HG03025 (cell line): Measurements from ENCODE around the gene STK33.

Source experiments
- ATAC-seq: cut with Tn5 transposase; IDR thresholded peaks from one replicate; pipeline ENCODE4 v1.9.1; 2021; ENCODE audit warnings: mild to moderate bottlenecking, moderate library complexity; ENCODE audit not compliant: unreplicated experiment, low FRiP score

STK33 gene

DNA sequence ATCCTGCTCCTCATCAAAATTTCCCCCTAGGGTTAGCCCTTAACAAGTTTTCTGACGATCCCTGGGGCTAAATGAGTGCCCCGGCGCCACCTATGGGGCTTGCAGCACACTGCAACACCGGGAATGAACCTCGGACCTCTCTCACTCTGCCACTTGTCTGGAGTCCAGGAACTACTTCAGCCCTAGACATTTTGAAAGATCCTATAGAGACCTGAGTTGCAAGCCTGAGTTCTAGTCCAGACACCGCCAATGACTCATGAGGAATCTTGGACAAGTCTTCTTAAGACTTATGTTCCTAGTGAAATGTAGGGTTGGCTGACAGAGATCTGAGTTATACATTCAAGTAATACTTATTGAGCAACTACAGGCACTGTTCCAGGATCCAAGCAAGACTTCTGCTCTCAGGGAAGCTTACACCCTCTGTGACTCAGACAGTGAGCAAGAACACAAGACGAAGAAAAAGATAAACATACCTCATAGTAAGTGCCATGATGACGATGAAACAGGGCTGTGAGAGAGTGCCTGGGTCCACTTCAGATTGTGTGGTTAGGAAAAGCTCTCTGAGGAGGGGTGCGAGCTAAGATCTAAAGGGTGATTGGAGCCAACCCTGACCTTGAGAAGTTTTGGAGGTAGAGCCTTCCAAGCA, 10.2 kb upstream of the STK33 start:
- peak; percentile 53 for ATAC-seq

DNA sequence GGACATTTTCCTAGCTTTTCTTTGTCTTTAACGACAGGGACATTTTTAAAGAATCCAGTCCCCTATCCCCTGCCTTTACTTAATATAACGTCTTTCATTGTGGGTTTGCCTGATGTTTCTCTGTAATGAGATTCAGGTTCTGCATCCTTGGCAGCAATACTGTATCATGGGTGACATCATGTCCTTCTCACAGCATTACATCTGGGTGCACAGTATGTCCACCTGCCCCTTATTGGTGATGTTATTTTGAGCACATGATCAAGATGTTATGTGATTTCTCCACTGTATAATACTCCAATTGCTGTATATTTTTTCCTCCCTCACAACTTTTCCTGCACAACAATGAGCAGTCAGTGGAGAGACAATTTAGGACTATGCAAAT, 9.7 kb upstream of the STK33 start:
- ATAC-seq: no peak

DNA sequence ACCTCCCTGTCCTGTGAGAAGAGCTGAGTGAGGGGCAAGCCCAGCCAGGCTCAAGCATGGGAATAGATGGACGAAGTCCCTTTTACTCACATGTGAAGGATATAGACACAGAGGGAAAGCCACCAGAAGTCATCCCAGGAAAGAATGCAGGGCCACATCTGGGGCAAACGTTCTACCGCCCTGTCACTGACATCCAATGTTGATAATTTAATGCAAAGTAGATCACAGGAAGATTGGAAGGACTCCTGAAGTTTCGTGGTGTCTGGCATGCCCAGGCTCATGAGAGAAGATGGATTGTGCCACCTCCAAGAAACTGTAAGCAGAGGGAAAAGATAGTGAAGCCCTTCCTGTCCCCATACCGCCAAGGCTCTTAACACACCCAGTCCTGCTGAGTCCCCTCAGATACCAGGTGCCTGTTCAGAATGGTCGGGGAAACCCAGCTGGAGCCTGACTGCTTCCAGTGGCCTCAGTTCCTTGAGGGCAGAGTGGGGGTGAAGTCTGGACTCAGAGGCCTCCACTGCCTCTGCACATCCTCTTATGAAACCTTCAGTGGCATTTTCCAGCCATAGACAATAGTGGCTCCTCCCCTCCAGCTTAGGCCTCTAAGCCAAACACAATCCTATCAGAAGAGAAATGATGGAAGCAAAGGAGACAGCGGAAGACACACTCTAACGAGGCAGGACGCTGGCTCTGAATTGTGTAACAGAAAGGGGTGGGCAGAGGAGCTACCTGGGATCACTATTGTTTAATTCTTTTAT, 7.5 kb upstream of the STK33 start:
- no peak for ATAC-seq

DNA sequence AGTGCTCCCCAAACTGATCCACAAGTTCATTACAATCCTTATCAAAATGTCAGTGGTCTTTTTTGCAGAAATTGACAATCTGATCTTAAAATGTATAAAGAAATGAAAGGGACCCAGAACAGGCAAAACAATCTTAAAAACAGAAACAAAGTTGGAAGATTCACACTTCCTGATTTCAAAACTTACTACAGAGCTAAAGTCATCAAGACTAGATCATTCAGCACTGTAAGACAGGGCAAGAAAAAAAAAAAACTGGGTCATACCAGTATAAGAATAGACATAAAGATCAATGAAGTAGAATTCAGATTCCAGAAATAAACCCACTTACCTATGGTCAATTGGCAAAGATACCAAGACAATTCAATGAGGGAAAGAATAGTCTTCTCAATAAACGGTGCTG, 4.5 kb upstream of the STK33 start:
- no peak for ATAC-seq

DNA sequence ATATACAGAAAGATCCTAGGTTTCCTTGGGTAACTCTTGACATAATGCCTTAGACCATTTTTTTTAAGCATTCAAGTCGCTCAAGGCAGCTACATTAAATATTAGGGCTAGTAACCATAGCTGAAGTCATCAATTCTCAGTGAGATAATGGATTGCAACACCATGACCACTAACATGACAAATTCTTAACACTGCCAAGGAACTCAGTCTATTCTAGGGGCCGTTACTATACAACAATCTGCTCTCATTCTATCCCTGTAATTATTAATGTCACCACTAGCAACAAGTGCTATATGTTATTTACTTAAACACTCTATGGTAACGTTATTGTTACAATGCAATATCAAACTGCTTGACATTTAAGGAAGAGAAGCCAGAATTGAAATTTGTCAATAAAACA, 3.2 kb upstream of the STK33 start:
- ATAC-seq: no peak

DNA sequence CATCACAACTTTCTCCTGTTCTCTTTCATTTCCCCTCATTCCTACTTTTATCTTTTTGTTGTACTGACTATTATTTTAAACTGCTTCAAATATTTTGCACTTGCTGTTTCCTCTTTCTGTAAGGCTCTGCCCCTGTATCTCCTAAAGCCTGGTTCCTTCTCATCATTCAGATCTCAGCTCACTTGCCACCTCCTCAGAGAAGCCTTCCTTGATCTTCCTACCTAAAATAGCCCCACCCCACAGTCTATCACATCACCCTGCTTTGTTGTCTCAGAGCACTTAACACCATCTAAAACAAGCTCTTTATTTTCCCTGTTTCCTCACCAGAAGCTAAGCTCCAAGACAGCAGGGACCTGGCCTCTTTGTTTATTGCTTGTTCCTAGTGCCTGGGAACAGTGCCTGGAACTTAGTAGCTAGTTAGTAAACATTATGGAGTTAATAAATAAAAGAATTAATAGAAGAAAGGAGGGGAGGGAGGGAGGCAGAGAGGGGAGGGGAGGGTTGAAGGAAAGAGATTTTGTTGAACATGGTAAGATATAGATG, 2.5 kb upstream of the STK33 start:
- ATAC-seq: no peak

DNA sequence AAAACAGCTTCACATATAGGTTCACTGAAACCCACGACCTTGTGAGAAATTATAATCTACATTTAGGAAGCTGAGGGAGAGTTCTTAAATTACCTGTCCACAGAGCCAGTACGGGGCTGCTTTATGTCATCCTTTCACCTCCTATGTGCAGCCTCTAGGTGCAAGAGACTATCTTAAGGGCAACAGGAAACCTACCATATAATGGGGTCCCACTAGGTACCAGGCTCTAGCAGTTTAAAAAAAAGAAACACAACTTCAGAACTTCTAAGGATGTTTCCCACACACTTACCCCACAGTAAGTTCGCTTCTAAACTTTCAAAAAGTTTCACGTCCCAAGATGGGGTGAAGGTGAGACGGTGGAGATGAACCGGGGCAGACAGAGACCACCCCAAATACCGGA, 573 bp downstream of the STK33 start:
- no peak for ATAC-seq

DNA sequence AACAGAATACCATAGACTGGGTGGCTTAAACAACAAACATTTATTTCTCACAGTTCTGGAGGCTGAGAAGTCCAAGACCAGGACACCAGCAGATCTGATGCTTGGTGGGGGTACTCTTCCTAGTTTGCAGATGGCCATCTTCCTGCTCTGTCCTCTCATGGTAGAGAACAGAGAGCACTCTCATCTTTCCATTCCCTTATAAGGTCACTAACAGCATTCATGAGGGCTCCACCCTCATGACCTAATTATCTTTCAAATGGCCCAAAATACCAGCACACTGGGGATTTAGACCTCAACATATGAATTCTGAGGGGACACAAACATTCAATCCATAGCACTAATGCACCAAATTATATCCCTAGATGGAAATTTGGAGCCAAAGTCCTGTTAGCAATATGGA, 6.1 kb downstream of the STK33 start:
- ATAC-seq: no peak

DNA sequence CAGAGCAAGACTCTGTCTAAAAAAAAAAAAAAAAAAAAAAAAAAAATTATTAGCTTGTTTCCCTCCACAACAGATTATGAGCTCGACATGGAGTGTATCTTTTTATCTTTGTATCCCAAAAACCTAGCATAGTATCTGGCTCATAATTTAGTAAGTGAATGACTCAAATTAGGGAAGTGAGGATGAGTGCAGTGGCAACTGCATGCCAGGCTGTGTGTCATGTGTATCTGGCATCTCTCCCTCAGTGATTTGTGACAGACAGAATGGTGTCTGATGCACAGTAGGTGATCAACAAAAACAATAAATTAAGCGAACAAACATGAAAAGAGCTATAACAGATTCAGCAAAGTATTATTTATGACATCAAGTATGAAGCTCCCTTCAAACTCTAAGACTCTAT, 7.2 kb downstream of the STK33 start:
- ATAC-seq: no peak

DNA sequence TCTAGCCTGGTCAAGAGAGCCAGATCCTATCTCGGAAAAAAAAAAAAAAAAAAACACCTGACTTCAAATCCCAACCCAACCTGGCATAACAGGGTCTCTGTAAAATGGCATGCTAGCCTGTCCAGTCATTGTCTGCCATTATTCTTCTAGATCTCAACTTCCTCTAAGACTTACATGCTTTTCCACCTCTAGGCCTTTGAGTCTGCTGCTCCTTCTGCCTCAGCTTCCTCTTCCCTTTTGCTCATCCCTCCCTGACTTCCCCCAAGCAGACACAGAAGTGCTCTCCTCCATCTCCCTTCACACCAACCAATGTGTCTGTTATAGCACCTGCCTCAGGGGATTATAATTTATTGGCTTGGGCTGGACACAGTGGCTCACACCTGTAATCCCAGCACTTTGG, 7.8 kb downstream of the STK33 start:
- ATAC-seq: no peak

DNA sequence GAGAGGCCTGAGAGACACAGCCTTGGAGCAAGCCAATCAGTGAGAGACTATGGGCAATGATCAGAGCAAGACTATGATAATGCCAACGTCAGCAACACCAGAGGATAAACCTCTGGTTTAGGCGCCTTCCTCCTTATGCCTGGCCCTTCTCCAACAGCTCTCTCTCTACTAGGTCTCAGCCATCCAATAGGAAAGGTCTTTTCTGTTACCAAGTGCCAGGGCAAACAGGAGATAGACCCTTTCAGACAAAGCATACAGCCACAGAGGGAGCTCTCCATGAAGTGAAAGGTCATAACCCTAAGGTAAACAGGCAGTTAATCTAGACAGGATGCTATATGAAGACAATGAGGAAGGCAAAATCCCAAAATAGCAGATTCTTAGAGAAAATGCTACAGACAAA, 9.5 kb downstream of the STK33 start:
- ATAC-seq: no peak

DNA sequence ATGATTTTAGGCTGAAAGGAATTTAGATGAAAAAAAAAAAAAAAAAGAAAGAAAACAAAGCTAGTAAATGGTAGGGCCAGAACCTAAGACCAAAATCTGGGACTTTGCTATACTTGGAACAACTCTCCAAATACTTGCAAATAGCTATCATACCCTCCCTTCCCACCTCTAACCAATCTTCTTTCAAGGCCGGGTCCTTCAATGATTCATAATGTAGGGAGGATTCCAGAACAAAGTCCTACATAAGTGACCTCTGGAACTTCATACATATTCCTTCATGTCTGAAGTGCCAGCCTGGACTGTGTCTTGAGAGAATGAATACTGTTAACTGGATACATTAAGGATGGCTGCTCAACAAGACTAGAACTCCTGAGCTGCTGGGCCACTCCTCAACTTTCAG, 9.9 kb downstream of the STK33 start:
- ATAC-seq: no peak

DNA sequence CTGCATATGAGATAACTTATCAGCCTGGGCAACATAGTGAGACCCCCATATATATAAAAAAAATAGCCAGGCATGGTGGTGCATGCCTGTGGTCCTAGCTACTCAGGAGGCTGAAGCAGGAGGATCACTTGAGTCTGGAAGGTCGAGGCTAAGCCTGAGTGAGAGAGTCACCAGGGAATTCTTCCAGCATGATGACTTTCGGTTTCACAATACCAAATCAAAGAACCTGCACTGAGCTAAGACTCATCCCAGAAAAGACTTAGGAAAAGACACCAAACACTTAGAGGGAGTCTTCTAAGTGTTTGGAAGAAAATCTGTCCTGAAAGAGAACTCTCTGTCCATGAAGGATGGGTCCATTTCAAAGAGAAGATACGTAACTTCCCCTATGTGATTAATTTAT, 12.7 kb downstream of the STK33 start:
- no peak for ATAC-seq

DNA sequence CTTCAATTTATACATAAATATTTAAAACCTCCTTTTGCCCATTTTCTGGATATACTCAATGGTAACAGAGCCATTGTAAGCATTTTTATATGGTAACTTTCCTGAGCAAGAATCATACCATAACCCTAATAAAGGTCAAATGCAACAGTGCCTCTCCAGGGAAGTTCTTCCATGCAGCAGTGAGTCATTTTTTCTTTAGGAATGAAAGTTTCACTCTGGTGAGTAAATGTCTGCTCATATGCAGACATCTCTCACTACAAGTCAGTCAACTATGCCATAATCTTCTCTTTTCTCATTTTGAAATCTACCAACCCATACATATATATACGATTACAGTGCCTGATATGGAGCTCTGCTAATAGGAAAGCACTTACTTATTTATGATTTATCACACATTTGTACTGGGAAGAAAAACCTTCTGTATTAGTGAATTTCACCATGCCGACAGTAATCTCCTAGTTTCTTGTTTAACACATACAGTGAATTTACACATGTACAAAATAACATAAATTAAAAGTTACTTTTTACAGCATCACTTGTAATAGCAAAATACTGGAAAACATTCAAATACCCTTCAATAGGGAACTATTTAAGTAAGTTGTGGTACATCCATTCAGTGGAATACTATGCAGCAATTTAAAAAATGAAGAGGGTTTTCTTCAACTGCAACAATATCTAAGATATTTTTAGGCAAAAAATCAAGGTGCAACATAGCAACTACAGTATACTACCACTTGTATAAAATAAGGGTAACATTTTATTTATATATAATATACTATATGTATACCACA, 16.0 kb downstream of the STK33 start:
- ATAC-seq: no peak

DNA sequence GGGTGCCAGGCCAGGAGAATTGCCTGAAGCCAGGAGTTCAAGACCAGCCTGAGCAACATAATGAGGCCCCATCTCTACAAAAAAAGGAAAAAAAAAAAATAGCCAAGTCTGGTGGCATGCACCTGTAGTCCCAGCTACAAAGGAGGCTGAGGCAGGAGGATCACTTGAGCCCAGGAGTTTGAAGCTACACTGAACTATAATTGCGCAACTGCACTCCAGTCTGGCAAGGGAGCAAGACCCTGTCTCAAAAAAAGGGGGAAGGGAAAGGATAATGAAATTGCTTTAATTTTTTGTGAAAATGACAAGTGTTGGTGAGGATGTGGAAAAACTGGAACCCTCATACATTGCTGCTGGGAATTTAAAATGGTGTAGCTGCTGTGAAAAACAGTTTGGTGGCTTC, 19.2 kb downstream of the STK33 start:
- no peak for ATAC-seq

DNA sequence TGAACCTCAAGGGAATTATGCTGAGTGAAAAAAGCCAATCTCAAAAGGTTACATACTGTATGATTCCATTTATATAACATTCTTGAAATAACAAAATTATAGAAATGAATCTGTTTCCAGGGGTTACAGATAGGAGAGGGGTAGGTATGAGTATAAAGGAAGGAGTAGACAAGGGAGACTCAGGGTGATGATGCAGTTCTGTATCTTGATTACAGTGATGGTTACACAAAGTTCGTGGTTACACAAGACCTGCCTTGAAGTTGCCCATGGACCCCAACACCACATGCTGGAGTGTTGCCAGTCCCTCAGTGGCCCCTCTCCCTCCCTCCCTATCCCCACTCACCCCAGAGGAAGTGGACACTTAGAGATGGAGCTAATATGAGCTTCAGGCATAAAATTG, 20.3 kb downstream of the STK33 start:
- ATAC-seq: no peak

DNA sequence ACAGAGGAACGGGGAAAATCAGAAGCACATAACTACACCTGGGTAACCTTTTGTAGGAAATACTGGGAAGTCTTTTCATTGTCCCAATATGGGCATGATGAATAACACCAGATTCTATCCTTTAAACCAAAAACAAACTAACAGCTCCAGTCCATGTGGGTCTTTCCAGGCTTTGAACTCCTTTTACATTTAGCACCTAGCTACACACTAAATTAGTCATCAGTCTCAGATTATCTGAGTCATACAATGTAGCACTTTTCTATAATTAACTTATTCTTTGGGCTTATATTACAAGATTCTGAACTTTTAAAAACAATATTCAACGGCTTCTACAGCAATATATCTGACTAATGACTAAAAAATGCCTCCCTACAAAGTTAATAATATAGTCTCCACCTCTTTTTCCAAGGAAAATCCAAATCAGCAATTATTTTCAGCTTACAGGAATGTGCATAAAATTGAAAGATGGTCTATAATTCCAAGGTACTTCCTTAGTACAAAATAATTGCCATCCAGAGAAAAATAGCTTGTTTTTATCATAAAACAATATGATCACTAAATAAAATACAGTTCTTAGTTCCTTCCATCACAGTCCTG, 26.3 kb downstream of the STK33 start:
- ATAC-seq: no peak

DNA sequence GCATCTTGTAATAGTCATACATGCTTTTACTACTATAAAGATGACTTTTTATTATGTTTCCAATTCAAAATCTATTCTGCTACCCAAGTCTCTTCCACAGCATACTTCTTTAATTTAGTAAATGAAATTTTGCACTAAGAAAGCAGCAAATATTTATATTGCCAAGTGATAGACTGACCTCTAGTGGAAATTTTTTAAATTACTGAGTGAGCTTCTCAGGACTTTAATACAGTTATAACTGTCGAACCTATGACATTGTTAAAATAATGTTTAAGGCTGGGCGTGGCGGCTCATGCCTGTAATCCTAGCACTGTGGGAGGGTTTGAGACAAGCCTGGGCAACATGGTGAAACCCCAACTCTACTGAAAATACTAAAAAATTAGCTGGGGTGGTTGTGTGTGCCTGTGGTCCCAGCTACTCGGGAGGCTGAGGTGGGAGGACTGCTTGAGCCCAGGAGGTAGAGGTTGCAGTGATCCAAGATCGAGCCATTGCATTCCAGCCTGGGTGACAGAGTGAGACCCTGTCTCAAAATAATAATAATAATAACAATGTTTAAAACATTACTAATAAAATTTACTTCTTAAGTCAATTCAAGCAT, 27.3 kb downstream of the STK33 start:
- no peak for ATAC-seq

DNA sequence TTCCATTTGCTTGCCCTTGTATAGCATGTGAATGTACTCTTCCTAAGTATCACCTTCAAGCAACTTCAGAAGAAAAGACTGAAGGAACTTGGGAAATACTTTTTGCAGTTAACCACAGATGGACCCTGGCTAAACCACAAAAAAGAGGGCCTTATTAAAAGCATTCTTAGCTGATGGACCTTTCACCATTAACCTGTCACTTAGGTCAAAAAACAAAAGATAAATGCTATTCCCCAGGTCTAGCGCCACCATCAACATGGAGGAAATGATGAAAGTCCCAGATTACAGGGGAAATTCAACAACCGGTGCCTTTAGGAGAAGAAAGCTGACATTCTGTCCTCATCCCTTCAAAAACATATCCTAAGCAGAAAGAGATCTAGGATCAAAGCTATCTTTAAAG, 29.5 kb downstream of the STK33 start:
- no peak for ATAC-seq

DNA sequence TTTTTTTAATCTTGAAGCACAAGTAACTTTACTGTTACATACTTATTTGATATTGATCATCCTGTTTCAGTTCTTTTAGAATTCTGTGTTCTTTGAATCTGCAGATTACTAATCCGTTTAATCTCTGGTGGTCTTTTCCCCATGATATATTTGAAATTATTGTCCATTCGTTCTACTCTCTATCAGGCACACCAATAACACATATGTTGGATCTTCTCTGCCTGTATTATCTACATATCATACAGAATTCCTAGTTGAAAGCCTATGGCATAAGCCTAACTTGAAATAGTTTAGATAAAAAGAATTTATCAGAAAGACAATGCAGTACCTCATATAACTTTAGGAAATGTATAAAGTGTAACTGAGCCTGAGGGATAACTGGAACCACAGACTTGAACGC, 32.6 kb downstream of the STK33 start:
- no peak for ATAC-seq

DNA sequence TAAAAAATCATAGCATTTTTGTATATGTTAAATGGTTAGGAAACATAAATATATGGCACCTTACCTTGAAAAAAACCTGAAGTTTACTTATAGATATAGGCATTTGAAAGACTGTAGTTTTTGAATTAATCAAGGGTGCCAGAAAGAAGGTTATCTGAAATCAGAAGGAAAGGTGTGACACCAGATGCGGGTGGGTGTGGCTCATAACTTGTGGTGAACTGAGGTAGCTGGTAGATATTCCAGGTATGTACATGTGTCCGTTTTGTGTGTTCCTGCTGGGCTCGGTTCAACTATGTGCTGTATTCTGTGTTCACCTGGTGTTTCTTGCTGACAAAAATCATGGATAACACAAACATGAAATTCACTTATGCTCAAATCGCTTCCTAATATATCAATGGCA, 35.6 kb downstream of the STK33 start:
- no peak for ATAC-seq
